GM12878 (cell line): ENCODE results near the gene SNRPD2.

ENCODE experiments used
- CBX3 ChIP-seq: fragments of 200-600 bp; sonication (generic); IDR thresholded peaks from 2 replicates; pipeline ENCODE4 v1.6.1; 2016; ENCODE audit warnings: low read depth, borderline replicate concordance
- CTCF ChIP-seq, 3 experiments: IDR thresholded peaks in 2 of 3; conservative IDR thresholded peaks in 1 of 3; 2 replicates each; pipeline ENCODE4 v1.5.1; 2011; ENCODE audit warnings: low read depth in 3 of 3, low read length in 3 of 3, mild to moderate bottlenecking in 3 of 3, control low read depth in 2 of 3, moderate library complexity in 2 of 3, inconsistent platforms in 1 of 3, mixed read lengths in 1 of 3; ENCODE audit not compliant: control insufficient read depth in 2 of 3, insufficient read depth in 1 of 3; ENCODE audit errors: extremely low read depth in 1 of 3
- ELK1 ChIP-seq: IDR thresholded peaks from 2 replicates; pipeline ENCODE4 v1.6.1; 2012; ENCODE audit warnings: low read depth, low read length, improper control_type of control experiment
- FOXM1 ChIP-seq: IDR thresholded peaks from 2 replicates; pipeline ENCODE4 v1.6.1; 2012; ENCODE audit warnings: low read depth, mild to moderate bottlenecking, inconsistent platforms, low read length, moderate library complexity
- NFYB ChIP-seq: IDR thresholded peaks from 2 replicates; pipeline ENCODE4 v1.6.1; 2011; ENCODE audit warnings: low read depth, mild to moderate bottlenecking, low read length, improper control_type of control experiment, moderate library complexity; ENCODE audit not compliant: insufficient read depth
- RAD21 ChIP-seq: IDR thresholded peaks from 2 replicates; pipeline ENCODE4 v1.6.1; 2011; ENCODE audit warnings: mild to moderate bottlenecking, low read depth, low read length, moderate library complexity; ENCODE audit not compliant: insufficient read depth

GRCh38 chr19:45693106-45693788 lies 1.5 kb upstream of the SNRPD2 start:
- no peak for TF ChIP-seq ELK1
- TF ChIP-seq RAD21 = peak; percentile 55
- no peak for TF ChIP-seq CBX3
- TF ChIP-seq FOXM1 = no peak
- peak; percentile 81 to 96 (median 96) for TF ChIP-seq CTCF (IDR thresholded peaks at IDR 0.05 in 2 of 3, conservative IDR thresholded peaks at IDR 0.05 in 1 of 3; ENCODE audit: control insufficient read depth in 2 of 3, extremely low read depth in 1 of 3, insufficient read depth in 1 of 3, low read depth in 3 of 3, low read length in 3 of 3)
- no peak for TF ChIP-seq NFYB
